H1 (cell line): ENCODE data around the gene NSUN2. TPM values are rescaled to one million over a fixed set of nuclear protein-coding genes. Genes with fewer than 3 reads are reported as not detected.

Source experiments
- GTF2F1 ChIP-seq: IDR thresholded peaks from 2 replicates; pipeline ENCODE4 v1.6.1; 2012; ENCODE audit warnings: low read depth, low read length, improper control_type of control experiment, borderline replicate concordance
- JUND ChIP-seq: IDR thresholded peaks from 2 replicates; pipeline ENCODE4 v1.6.1; 2011; ENCODE audit warnings: mild to moderate bottlenecking, improper control_type of control experiment, low read length
- MAFK ChIP-seq: IDR thresholded peaks from 2 replicates; pipeline ENCODE4 v1.6.1; 2012; ENCODE audit warnings: low read depth, mild to moderate bottlenecking, improper control_type of control experiment, low read length
- RBBP5 ChIP-seq: IDR thresholded peaks from 2 replicates; pipeline ENCODE4 v1.7.1; 2012; ENCODE audit warnings: low read depth, mild to moderate bottlenecking, inconsistent platforms, low read length, moderate library complexity, borderline replicate concordance
- RNF2 ChIP-seq: fragments of 200-900, 300-1000 bp; sonication (generic); IDR thresholded peaks from 2 replicates; pipeline ENCODE4 v1.7.1; 2016; ENCODE audit warnings: borderline replicate concordance, low read depth, mild to moderate bottlenecking, antibody characterized with exemption, low read length; ENCODE audit not compliant: poor library complexity, severe bottlenecking; ENCODE audit errors: missing control alignments
- RXRA ChIP-seq: IDR thresholded peaks from 2 replicates; pipeline ENCODE4 v1.6.1; 2011; ENCODE audit warnings: low read depth, mild to moderate bottlenecking, low read length, moderate library complexity; ENCODE audit not compliant: insufficient read depth
- TBP ChIP-seq: IDR thresholded peaks from 2 replicates; pipeline ENCODE4 v1.6.1; 2011; ENCODE audit warnings: low read depth, low read length, improper control_type of control experiment
- polyA plus RNA-seq, 7 experiments: library from polyadenylated mRNA; depleted of rRNA in 3 of 7; stranded (reverse) in 5 of 7; unstranded in 2 of 7; fragments of >200 nt in 5 of 7; fragments of 200-250 nt in 2 of 7; gene quantifications; 1 replicate in 5 of 7; 2 replicates in 1 of 7; 4 replicates in 1 of 7; pipeline versions ENCODE4 v1.2.1 to v1.2.3, GENCODE V29; 2011 to 2013; ENCODE audit warnings: missing spikeins in 2 of 7, mixed read lengths in 2 of 7
- total RNA-seq: library from RNA; stranded (reverse); fragmentation: NEBNext Ultra II Directional; extraction: Animal tissue kit (Norgen Biotek cat#: 25700); gene quantifications from 2 replicates; pipeline ENCODE4 v1.2.1, GENCODE V29; 2021

The NSUN2 gene
- total and polyA plus RNA-seq, 2 of the 8 experiments (the other 6 are each of a cell fraction or from before 2014, with no cell fraction given): 47.3 to 94.7 TPM

GRCh38 chr5:6591671-6592288 is 41.1 kb downstream of the NSUN2 start (continued):
- TF ChIP-seq MAFK (no peak), RXRA (no peak), RNF2 (no peak), RBBP5 (no peak), JUND (no peak), GTF2F1 (no peak), TBP (no peak)
